ENCODE measurements around the gene DAGLA.

Gene DAGLA

GRCh38 chr11:61727401-61727811 is 47.2 kb downstream of the DAGLA start:
- Histone ChIP-seq H3K4me2 (ENCODE audit: low read length) (no peak overlapping the region), H3K14ac (ENCODE audit: low read length) (no peak overlapping the region), H3K79me1 (ENCODE audit: low read length) (no peaks in the 10 kb centered on the region), H3K4ac (ENCODE audit: low read depth, low read length) (no peak overlapping the region), H3K4me3 (ENCODE audit: low read depth, low read length) (no peak overlapping the region), H2BK12ac (ENCODE audit: low read length) (no peak overlapping the region), H3K79me2 (ENCODE audit: control insufficient read depth, insufficient read depth, low read length, poor library complexity) (no peaks in the 10 kb centered on the region), H4K8ac (ENCODE audit: low read depth, low read length) (no peak overlapping the region), H3K27ac (ENCODE audit: low read depth, low read length) (no peak overlapping the region), H4K12ac (ENCODE audit: low read depth, low read length) (no peak overlapping the region), H3K36me3 (ENCODE audit: control insufficient read depth in 1 of 2, insufficient read depth in 2 of 2, low read length in 2 of 2) (no peaks in the 10 kb centered on the region), H2AFZ (ENCODE audit: insufficient read depth, low read length, poor library complexity) (no peak overlapping the region), H3K4me1 (ENCODE audit: control insufficient read depth in 1 of 2, insufficient read depth in 2 of 2, low read length in 2 of 2) (peaks cover 2 to 7% of the 10 kb centered on the region in 2 experiments), H3K18ac (ENCODE audit: low read length) (no peak overlapping the region), H3K9me3 (ENCODE audit: insufficient read depth, low read depth, low read length) (no peaks in the 10 kb centered on the region), H3K23ac (ENCODE audit: low read length) (no peak overlapping the region), H3K27me3 (ENCODE audit: insufficient read depth, low read length) (no peaks in the 10 kb centered on the region), H3K9ac (ENCODE audit: low read length) (no peak overlapping the region), H2BK120ac (ENCODE audit: insufficient read depth, low read length, poor library complexity) (no peak overlapping the region), H2AK5ac (ENCODE audit: low read length) (no peak overlapping the region), H4K91ac (ENCODE audit: low read depth, low read length) (no peak overlapping the region), H2BK5ac (ENCODE audit: low read depth, low read length, poor library complexity) (no peak overlapping the region)
- DNase-seq, result no peak
- WGBS (ENCODE audit: extremely low coverage, insufficient coverage, insufficient read length), result no CpG with 5 or more reads among the region's 3 CpGs

DNA sequence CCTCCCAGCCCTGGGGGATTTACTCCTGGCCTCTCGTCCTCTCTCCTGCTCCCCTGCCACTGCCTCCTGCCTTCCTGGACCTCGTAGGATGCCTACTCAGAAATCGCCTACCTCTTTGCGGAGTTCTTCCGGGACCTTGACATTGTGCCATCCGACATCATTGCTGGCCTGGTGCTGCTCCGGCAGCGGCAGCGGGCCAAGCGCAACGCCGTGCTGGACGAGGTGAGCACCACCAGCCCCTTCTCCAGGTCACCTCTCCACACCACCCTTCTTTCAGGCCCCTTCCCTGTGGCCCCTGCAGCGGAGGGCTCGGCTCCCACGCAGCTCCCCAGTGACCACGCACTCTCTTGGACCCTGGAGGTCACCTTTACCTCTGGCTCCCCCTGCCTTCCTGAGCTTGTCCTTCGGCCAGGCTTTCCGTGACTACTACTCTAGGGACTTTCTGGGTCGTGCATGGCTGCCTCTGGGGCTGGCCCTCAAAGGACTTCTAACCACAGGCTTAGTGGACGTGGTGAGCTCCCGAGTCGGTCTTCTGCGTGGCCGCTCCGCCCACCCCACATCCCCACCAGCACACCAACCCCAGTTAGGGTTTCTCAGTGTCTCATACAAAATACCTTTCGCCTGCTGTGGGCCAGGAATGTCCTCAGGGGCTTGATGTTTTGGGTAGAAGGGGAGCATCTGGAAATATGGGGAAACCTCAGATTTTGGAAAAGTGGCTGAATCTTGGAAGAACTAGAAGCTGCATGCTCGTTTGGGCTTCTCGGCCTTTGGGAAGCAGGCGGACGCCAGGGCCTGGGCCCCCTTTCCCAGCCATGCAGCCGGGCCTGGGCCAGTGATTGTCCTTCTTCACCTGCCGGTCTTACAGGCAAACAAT is 48.1 kb downstream of the DAGLA start:
- no peak overlapping the region for H3K27ac ChIP-seq (ENCODE audit: low read depth, low read length)
- H3K18ac ChIP-seq (ENCODE audit: low read length), result peak overlapping the region; percentile 16
- no peak for DNase-seq
- no peak overlapping the region for H3K4me2 ChIP-seq (ENCODE audit: low read length)
- H3K36me3 ChIP-seq (ENCODE audit: control insufficient read depth in 1 of 2, insufficient read depth in 2 of 2, low read length in 2 of 2), result no peaks in the 10 kb centered on the region
- H3K4me3 ChIP-seq (ENCODE audit: low read depth, low read length), result no peak overlapping the region
- no peaks in the 10 kb centered on the region for H3K27me3 ChIP-seq (ENCODE audit: insufficient read depth, low read length)
- H3K79me2 ChIP-seq (ENCODE audit: control insufficient read depth, insufficient read depth, low read length, poor library complexity), result no peaks in the 10 kb centered on the region
- no peak overlapping the region for H2AFZ ChIP-seq (ENCODE audit: insufficient read depth, low read length, poor library complexity)
- H3K9me3 ChIP-seq (ENCODE audit: insufficient read depth, low read depth, low read length), result no peaks in the 10 kb centered on the region
- H3K4ac ChIP-seq (ENCODE audit: low read depth, low read length), result no peak overlapping the region
- H2BK5ac ChIP-seq (ENCODE audit: low read depth, low read length, poor library complexity), result no peak overlapping the region
- H4K91ac ChIP-seq (ENCODE audit: low read depth, low read length), result no peak overlapping the region
- no peak overlapping the region for H2BK12ac ChIP-seq (ENCODE audit: low read length)
- peak overlapping the region; percentile 52 for H2AK5ac ChIP-seq (ENCODE audit: low read length)
- H3K4me1 ChIP-seq (ENCODE audit: control insufficient read depth in 1 of 2, insufficient read depth in 2 of 2, low read length in 2 of 2), result peaks cover 2 to 7% of the 10 kb centered on the region in 2 experiments
- WGBS (ENCODE audit: extremely low coverage, insufficient coverage, insufficient read length), result no CpG with 5 or more reads among the region's 33 CpGs
- H3K9ac ChIP-seq (ENCODE audit: low read length), result no peak overlapping the region
- no peak overlapping the region for H3K23ac ChIP-seq (ENCODE audit: low read length)
- H3K79me1 ChIP-seq (ENCODE audit: low read length), result no peaks in the 10 kb centered on the region
- no peak overlapping the region for H2BK120ac ChIP-seq (ENCODE audit: insufficient read depth, low read length, poor library complexity)
- H4K8ac ChIP-seq (ENCODE audit: low read depth, low read length), result no peak overlapping the region
- H4K12ac ChIP-seq (ENCODE audit: low read depth, low read length), result no peak overlapping the region
- H3K14ac ChIP-seq (ENCODE audit: low read length), result no peak overlapping the region

- Histone ChIP-seq H3K4me2 (ENCODE audit: low read length) (no peak overlapping the region), H4K8ac (ENCODE audit: low read depth, low read length) (no peak overlapping the region), H3K4me1 (ENCODE audit: control insufficient read depth in 1 of 2, insufficient read depth in 2 of 2, low read length in 2 of 2) (peaks cover 2 to 7% of the 10 kb centered on the region in 2 experiments), H3K14ac (ENCODE audit: low read length) (no peak overlapping the region), H2AFZ (ENCODE audit: insufficient read depth, low read length, poor library complexity) (no peak overlapping the region), H3K4me3 (ENCODE audit: low read depth, low read length) (no peak overlapping the region), H3K18ac (ENCODE audit: low read length) (no peak overlapping the region), H2BK120ac (ENCODE audit: insufficient read depth, low read length, poor library complexity) (no peak overlapping the region), H3K36me3 (ENCODE audit: control insufficient read depth in 1 of 2, insufficient read depth in 2 of 2, low read length in 2 of 2) (no peaks in the 10 kb centered on the region), H3K9me3 (ENCODE audit: insufficient read depth, low read depth, low read length) (no peaks in the 10 kb centered on the region), H3K4ac (ENCODE audit: low read depth, low read length) (no peak overlapping the region), H3K79me2 (ENCODE audit: control insufficient read depth, insufficient read depth, low read length, poor library complexity) (no peaks in the 10 kb centered on the region), H3K9ac (ENCODE audit: low read length) (no peak overlapping the region), H2BK12ac (ENCODE audit: low read length) (no peak overlapping the region), H3K79me1 (ENCODE audit: low read length) (no peaks in the 10 kb centered on the region), H2AK5ac (ENCODE audit: low read length) (no peak overlapping the region), H3K27ac (ENCODE audit: low read depth, low read length) (no peak overlapping the region), H3K27me3 (ENCODE audit: insufficient read depth, low read length) (no peaks in the 10 kb centered on the region), H3K23ac (ENCODE audit: low read length) (no peak overlapping the region), H4K12ac (ENCODE audit: low read depth, low read length) (no peak overlapping the region), H2BK5ac (ENCODE audit: low read depth, low read length, poor library complexity) (no peak overlapping the region), H4K91ac (ENCODE audit: low read depth, low read length) (no peak overlapping the region)
- DNase-seq, result no peak
- WGBS (ENCODE audit: extremely low coverage, insufficient coverage, insufficient read length), result no CpG with 5 or more reads among the region's 8 CpGs
Observed at GRCh38 chr11:61728940-61729219, 48.7 kb downstream of the DAGLA start.

DNA sequence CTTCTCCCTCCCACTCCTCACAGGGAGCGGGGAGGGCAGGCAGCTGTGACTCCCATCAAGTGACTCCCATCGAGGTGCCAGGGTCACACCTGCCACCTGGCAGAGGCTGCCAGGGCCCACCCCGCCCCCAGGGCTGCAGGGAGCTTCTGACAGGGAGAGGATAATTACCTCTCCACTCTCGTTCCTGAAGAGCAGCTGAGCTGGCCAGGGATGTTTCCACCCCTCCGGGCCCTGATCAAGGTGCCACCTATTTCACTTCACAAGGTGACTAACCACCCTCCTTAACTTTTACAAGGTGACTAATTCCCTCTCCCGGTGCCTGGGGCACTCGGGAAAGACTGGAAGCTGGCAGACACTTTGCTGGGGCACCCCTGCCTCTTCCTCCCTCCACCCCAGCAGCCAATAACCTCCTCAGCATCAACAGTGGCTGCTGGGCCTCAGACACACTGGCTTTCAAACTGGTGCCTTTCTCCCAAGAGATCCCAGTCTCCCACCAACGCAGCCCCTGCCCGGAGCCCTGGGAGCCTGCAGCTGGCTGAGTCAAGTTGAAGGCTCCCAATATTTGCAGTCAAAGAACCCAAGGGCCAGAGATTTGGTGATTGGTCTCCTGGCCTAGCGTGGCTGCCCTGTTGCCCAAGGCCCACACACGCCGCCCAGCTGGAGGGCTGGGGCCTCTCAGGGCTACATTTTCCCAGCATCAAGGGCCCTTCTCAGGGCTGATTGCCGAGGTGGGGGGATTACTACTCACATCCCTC is 50.2 kb downstream of the DAGLA start:
- no peak overlapping the region for H3K18ac ChIP-seq (ENCODE audit: low read length)
- H3K79me2 ChIP-seq (ENCODE audit: control insufficient read depth, insufficient read depth, low read length, poor library complexity), result no peaks in the 10 kb centered on the region
- no peak overlapping the region for H4K91ac ChIP-seq (ENCODE audit: low read depth, low read length)
- H2AK5ac ChIP-seq (ENCODE audit: low read length), result no peak overlapping the region
- H3K4me1 ChIP-seq (ENCODE audit: control insufficient read depth in 1 of 2, insufficient read depth in 2 of 2, low read length in 2 of 2), result peaks cover 2 to 7% of the 10 kb centered on the region in 2 experiments
- H2AFZ ChIP-seq (ENCODE audit: insufficient read depth, low read length, poor library complexity), result no peak overlapping the region
- no peak overlapping the region for H3K4me2 ChIP-seq (ENCODE audit: low read length)
- no peak overlapping the region for H3K14ac ChIP-seq (ENCODE audit: low read length)
- H3K36me3 ChIP-seq (ENCODE audit: control insufficient read depth in 1 of 2, insufficient read depth in 2 of 2, low read length in 2 of 2), result peaks cover 0 to 6% of the 10 kb centered on the region in 2 experiments
- H3K9ac ChIP-seq (ENCODE audit: low read length), result no peak overlapping the region
- DNase-seq, result peak; percentile 68 to 77
- H3K23ac ChIP-seq (ENCODE audit: low read length), result no peak overlapping the region
- H3K4ac ChIP-seq (ENCODE audit: low read depth, low read length), result no peak overlapping the region
- no peak overlapping the region for H2BK120ac ChIP-seq (ENCODE audit: insufficient read depth, low read length, poor library complexity)
- no peaks in the 10 kb centered on the region for H3K79me1 ChIP-seq (ENCODE audit: low read length)
- no peak overlapping the region for H2BK12ac ChIP-seq (ENCODE audit: low read length)
- no peak overlapping the region for H4K12ac ChIP-seq (ENCODE audit: low read depth, low read length)
- H3K27me3 ChIP-seq (ENCODE audit: insufficient read depth, low read length), result no peaks in the 10 kb centered on the region
- no peak overlapping the region for H3K27ac ChIP-seq (ENCODE audit: low read depth, low read length)
- H3K9me3 ChIP-seq (ENCODE audit: insufficient read depth, low read depth, low read length), result no peaks in the 10 kb centered on the region
- H2BK5ac ChIP-seq (ENCODE audit: low read depth, low read length, poor library complexity), result no peak overlapping the region
- no CpG with 5 or more reads among the region's 13 CpGs for WGBS (ENCODE audit: extremely low coverage, insufficient coverage, insufficient read length)
- H3K4me3 ChIP-seq (ENCODE audit: low read depth, low read length), result no peak overlapping the region
- no peak overlapping the region for H4K8ac ChIP-seq (ENCODE audit: low read depth, low read length)

All from trophoblast cell (in vitro differentiated cells and primary cell).